A673 (cell line): ENCODE measurements around the gene MYRIP.

Experiments used
- CTCF ChIP-seq: fragments of 300-800, 200-600 bp; sonication (generic); conservative IDR thresholded peaks from 2 replicates; pipeline ENCODE4 v1.5.1; 2017; ENCODE audit warnings: low read depth, mild to moderate bottlenecking, antibody characterized with exemption, low read length, moderate library complexity, mixed read lengths
- EZH2 ChIP-seq: fragments of 200-600 bp; sonication (generic); IDR thresholded peaks from 2 replicates; pipeline ENCODE4 v1.6.1; 2017; ENCODE audit warnings: borderline replicate concordance, low read depth, mild to moderate bottlenecking, mixed read lengths, antibody characterized with exemption, low read length; ENCODE audit not compliant: poor library complexity, severe bottlenecking

- TF ChIP-seq CTCF = no peak
- no peak for TF ChIP-seq EZH2
Observed at GRCh38 chr3:40258064-40258463, 448.7 kb downstream of the MYRIP start.
